Astrocyte (in vitro differentiated cells and primary cell): ENCODE results near the gene TLR2. TPM values are rescaled to one million over a fixed set of nuclear protein-coding genes. Genes with fewer than 3 reads are reported as not detected.
A peak's percentile ranks its signal among the peaks of the same experiment; 100 is the strongest.

ENCODE experiments used
- DNase-seq: peaks from one replicate; pipeline ENCODE4 v3.0.0-alpha.2; 2010; ENCODE audit warnings: low read depth
- FAIRE-seq: peaks from 2 replicates; lab custom pipeline; 2011; peaks lifted over from hg19 to GRCh38; lab: Jason Lieb, UNC
- H2AFZ ChIP-seq: 2 replicates; pipeline ENCODE4 v1.6.0; 2012; ENCODE audit warnings: low read depth, low read length, inconsistent platforms
- H3K27ac ChIP-seq: 2 replicates; pipeline ENCODE4 v1.5.1; 2011; ENCODE audit warnings: low read depth, low read length, inconsistent platforms
- H3K27me3 ChIP-seq: 2 replicates; pipeline ENCODE4 v1.6.0; 2011; ENCODE audit warnings: low read length, inconsistent platforms; ENCODE audit not compliant: insufficient read depth
- H3K36me3 ChIP-seq: 2 replicates; pipeline ENCODE4 v1.5.1; 2011; ENCODE audit warnings: low read length, inconsistent platforms; ENCODE audit not compliant: insufficient read depth
- H3K4me1 ChIP-seq: 2 replicates; pipeline ENCODE4 v1.5.1; 2011; ENCODE audit warnings: low read length, inconsistent platforms; ENCODE audit not compliant: insufficient read depth
- H3K4me2 ChIP-seq: 2 replicates; pipeline ENCODE4 v1.6.0; 2012; ENCODE audit warnings: low read length, inconsistent platforms
- H3K4me3 ChIP-seq: 2 replicates; pipeline ENCODE4 v1.5.1; 2011; ENCODE audit warnings: low read depth, mild to moderate bottlenecking, low read length, inconsistent platforms; ENCODE audit not compliant: insufficient read depth
- H3K79me2 ChIP-seq: 2 replicates; pipeline ENCODE4 v1.6.0; 2012; ENCODE audit warnings: mild to moderate bottlenecking, low read length, inconsistent platforms; ENCODE audit not compliant: insufficient read depth
- H3K9ac ChIP-seq: 2 replicates; pipeline ENCODE4 v1.6.0; 2012; ENCODE audit warnings: mild to moderate bottlenecking, low read length, inconsistent platforms
- H3K9me3 ChIP-seq: 2 replicates; pipeline ENCODE4 v1.5.1; 2012; ENCODE audit warnings: low read depth, mild to moderate bottlenecking, low read length, inconsistent platforms; ENCODE audit not compliant: insufficient read depth
- H4K20me1 ChIP-seq: 2 replicates; pipeline ENCODE4 v1.6.0; 2012; ENCODE audit warnings: low read length, inconsistent platforms; ENCODE audit not compliant: insufficient read depth
- H3K27ac Mint-ChIP-seq: one replicate; pipeline ENCODE4 v1.8.0; 2021; ENCODE audit warnings: mild to moderate bottlenecking, mixed read lengths; ENCODE audit not compliant: unreplicated experiment
- H3K27me3 Mint-ChIP-seq: one replicate; pipeline ENCODE4 v1.8.0; 2021; ENCODE audit warnings: low read depth, mixed read lengths; ENCODE audit not compliant: unreplicated experiment
- H3K36me3 Mint-ChIP-seq: one replicate; pipeline ENCODE4 v1.8.0; 2021; ENCODE audit warnings: low read depth, mixed read lengths; ENCODE audit not compliant: unreplicated experiment
- H3K4me1 Mint-ChIP-seq: one replicate; pipeline ENCODE4 v1.8.0; 2021; ENCODE audit warnings: low read depth, mixed read lengths; ENCODE audit not compliant: unreplicated experiment
- H3K4me3 Mint-ChIP-seq: one replicate; pipeline ENCODE4 v1.8.0; 2021; ENCODE audit warnings: mild to moderate bottlenecking, moderate library complexity, mixed read lengths; ENCODE audit not compliant: unreplicated experiment
- H3K9me3 Mint-ChIP-seq: one replicate; pipeline ENCODE4 v1.8.0; 2021; ENCODE audit warnings: mild to moderate bottlenecking, mixed read lengths; ENCODE audit not compliant: unreplicated experiment
- CTCF ChIP-seq: IDR thresholded peaks from 2 replicates; pipeline ENCODE4 v1.5.1; 2011; ENCODE audit warnings: low read depth, mild to moderate bottlenecking, inconsistent platforms, low read length, moderate library complexity; ENCODE audit not compliant: insufficient read depth
- EZH2 ChIP-seq: IDR thresholded peaks from 2 replicates; pipeline ENCODE4 v1.6.1; 2012; ENCODE audit warnings: mild to moderate bottlenecking, low read length, inconsistent platforms; ENCODE audit not compliant: insufficient read depth
- total RNA-seq: library from RNA; stranded (reverse); gene quantifications from 2 replicates; pipeline ENCODE4 v1.2.1, GENCODE V29; 2021

Gene TLR2
- total RNA-seq, 1 donor from 2014 or later = 0.79 TPM

GRCh38 chr4:153733751-153734448 lies 49.8 kb downstream of the TLR2 start:
- FAIRE-seq (no peak), DNase-seq (no peak)
- Histone ChIP-seq H3K9me3 (no peaks in the 10 kb centered on the region), H3K27ac (no peak overlapping the region), H4K20me1 (no peaks in the 10 kb centered on the region), H3K9ac (no peak overlapping the region), H2AFZ (no peak overlapping the region), H3K4me2 (no peak overlapping the region), H3K27me3 (no peaks in the 10 kb centered on the region), H3K36me3 (no peaks in the 10 kb centered on the region), H3K4me1 (no peaks in the 10 kb centered on the region), H3K4me3 (no peak overlapping the region), H3K79me2 (no peaks in the 10 kb centered on the region)
- Mint-ChIP-seq H3K9me3 (no peaks in the 10 kb centered on the region), H3K4me1 (peaks cover 8% of the 10 kb centered on the region), H3K27ac (no peak overlapping the region), H3K36me3 (no peaks in the 10 kb centered on the region), H3K4me3 (no peak overlapping the region), H3K27me3 (no peaks in the 10 kb centered on the region)
- TF ChIP-seq EZH2 (no peak), CTCF (no peak)

GRCh38 chr4:153735906-153736461 lies 51.9 kb downstream of the TLR2 start:
- Histone ChIP-seq H3K4me2 (no peak overlapping the region), H3K27me3 (no peaks in the 10 kb centered on the region), H3K9me3 (no peaks in the 10 kb centered on the region), H3K79me2 (no peaks in the 10 kb centered on the region), H2AFZ (no peak overlapping the region), H3K36me3 (no peaks in the 10 kb centered on the region), H3K9ac (no peak overlapping the region), H3K27ac (no peak overlapping the region), H4K20me1 (no peaks in the 10 kb centered on the region), H3K4me1 (no peaks in the 10 kb centered on the region), H3K4me3 (no peak overlapping the region)
- DNase-seq = peak; percentile 45
- TF ChIP-seq CTCF = no peak
- no peak for TF ChIP-seq EZH2
- no peaks in the 10 kb centered on the region for H3K9me3 Mint-ChIP-seq
- no peak for FAIRE-seq
- no peaks in the 10 kb centered on the region for H3K36me3 Mint-ChIP-seq
- peaks cover 8% of the 10 kb centered on the region for H3K4me1 Mint-ChIP-seq
- no peak overlapping the region for H3K4me3 Mint-ChIP-seq
- H3K27me3 Mint-ChIP-seq = no peaks in the 10 kb centered on the region
- no peak overlapping the region for H3K27ac Mint-ChIP-seq

GRCh38 chr4:153741541-153741940 lies 57.5 kb downstream of the TLR2 start:
- H3K27me3 ChIP-seq = no peaks in the 10 kb centered on the region
- H3K4me1 ChIP-seq = no peaks in the 10 kb centered on the region
- Mint-ChIP-seq H3K27ac (no peak overlapping the region), H3K9me3 (no peaks in the 10 kb centered on the region), H3K36me3 (no peaks in the 10 kb centered on the region), H3K4me1 (no peaks in the 10 kb centered on the region), H3K4me3 (no peak overlapping the region), H3K27me3 (no peaks in the 10 kb centered on the region)
- no peak overlapping the region for H3K4me3 ChIP-seq
- no peak overlapping the region for H3K27ac ChIP-seq
- H3K9me3 ChIP-seq = no peaks in the 10 kb centered on the region
- FAIRE-seq = no peak
- DNase-seq = no peak
- no peak overlapping the region for H2AFZ ChIP-seq
- no peaks in the 10 kb centered on the region for H4K20me1 ChIP-seq
- H3K9ac ChIP-seq = no peak overlapping the region
- no peak overlapping the region for H3K4me2 ChIP-seq
- TF ChIP-seq EZH2 (no peak), CTCF (no peak)
- no peaks in the 10 kb centered on the region for H3K79me2 ChIP-seq
- no peaks in the 10 kb centered on the region for H3K36me3 ChIP-seq
